HCEC 1CT (cell line): ENCODE results near the gene FTSJ3.
"Not testable (repeated sequence)": the region's sequence is repeated elsewhere in the genome, so short reads cannot be mapped to it uniquely, and the experiment has no call there.

Experiments
- DNase-seq: peaks from one replicate; pipeline ENCODE4 v3.0.0-alpha.2; 2017

The FTSJ3 gene

GRCh38 chr17:63827002-63827800, at the start of gene FTSJ3, which contains the start of gene PSMC5:
FTSJ3 (minus strand) TSS chr17:63827663; CDS start chr17:63826902, 761 bp downstream.
PSMC5 (plus strand) TSS chr17:63827431; CDS start chr17:63827491, 60 bp downstream.
- peak; percentile 95 for DNase-seq

GRCh38 chr17:63874693-63875092, 47.2 kb upstream of the FTSJ3 start:
- DNase-seq = not testable (repeated sequence)

- not testable (repeated sequence) for DNase-seq
Measured at GRCh38 chr17:63874061-63874626, 46.7 kb upstream of the FTSJ3 start.

- not testable (repeated sequence) for DNase-seq
Measured at GRCh38 chr17:63873577-63873976, 46.1 kb upstream of the FTSJ3 start, which contains the start of gene CSH2. CSH2 (minus strand) TSS chr17:63873677; CDS start chr17:63873614, 63 bp downstream.

GRCh38 chr17:63871646-63872365, 44.3 kb upstream of the FTSJ3 start:
- DNase-seq = not testable (repeated sequence)

GRCh38 chr17:63870292-63870665, 42.8 kb upstream of the FTSJ3 start:
- DNase-seq = not testable (repeated sequence)

- DNase-seq = peak; percentile 12
Measured at GRCh38 chr17:63869491-63870291, 42.2 kb upstream of the FTSJ3 start.

GRCh38 chr17:63866625-63867024, 39.2 kb upstream of the FTSJ3 start:
- DNase-seq = not testable (repeated sequence)

- DNase-seq = no peak
Measured at GRCh38 chr17:63859257-63859656, 31.8 kb upstream of the FTSJ3 start.

GRCh38 chr17:63856425-63856824, 29.0 kb upstream of the FTSJ3 start:
- not testable (repeated sequence) for DNase-seq

GRCh38 chr17:63855185-63855584, 27.7 kb upstream of the FTSJ3 start:
- DNase-seq = no peak

GRCh38 chr17:63854709-63855108, 27.2 kb upstream of the FTSJ3 start:
- DNase-seq = no peak

- no peak for DNase-seq
Measured at GRCh38 chr17:63853260-63853659, 25.8 kb upstream of the FTSJ3 start.

GRCh38 chr17:63850401-63850800, 22.9 kb upstream of the FTSJ3 start:
- DNase-seq = no peak

GRCh38 chr17:63848834-63849689, 21.6 kb upstream of the FTSJ3 start:
- DNase-seq = no peak

GRCh38 chr17:63847525-63848249, 20.2 kb upstream of the FTSJ3 start:
- DNase-seq = no peak

GRCh38 chr17:63845509-63845908, 18.0 kb upstream of the FTSJ3 start:
- DNase-seq = no peak

- no peak for DNase-seq
Measured at GRCh38 chr17:63843910-63844677, 16.6 kb upstream of the FTSJ3 start.

GRCh38 chr17:63843387-63843888, 16.0 kb upstream of the FTSJ3 start:
- DNase-seq = peak; percentile 83
